Measurements from ENCODE around the gene SELPLG.
A peak's percentile ranks its signal among the peaks of the same experiment; 100 is the strongest.

SELPLG gene

GRCh38 chr12:108640802-108641445, 7.2 kb upstream of the SELPLG start:
- H3K9me3 ChIP-seq (ENCODE audit: control insufficient read depth in 2 of 2, low read length in 2 of 2), result no peaks in the 10 kb centered on the region
- H3K9ac ChIP-seq (ENCODE audit: low read depth in 1 of 2, low read length in 2 of 2), result no peak overlapping the region
- no peak overlapping the region for H3K4me3 ChIP-seq (ENCODE audit: low read length in 2 of 2)
- H3K27ac ChIP-seq (ENCODE audit: low read depth in 2 of 2, low read length in 2 of 2), result peak overlapping the region in 1 of 2 donors; percentile 27
- no peaks in the 10 kb centered on the region for H3K27me3 ChIP-seq (ENCODE audit: control insufficient read depth in 2 of 2, insufficient read depth in 2 of 2, low read length in 2 of 2)
- H3K36me3 ChIP-seq (ENCODE audit: control insufficient read depth in 2 of 2, insufficient read depth in 2 of 2, low read length in 2 of 2), result peaks cover 6 to 11% of the 10 kb centered on the region in 2 donors
- peaks cover 9 to 12% of the 10 kb centered on the region in 2 donors for H3K4me1 ChIP-seq (ENCODE audit: control insufficient read depth in 2 of 2, insufficient read depth in 2 of 2, low read length in 2 of 2)

GRCh38 chr12:108638997-108639822, 5.5 kb upstream of the SELPLG start:
- no peak overlapping the region for H3K4me3 ChIP-seq (ENCODE audit: low read length in 2 of 2)
- H3K4me1 ChIP-seq (ENCODE audit: control insufficient read depth in 2 of 2, insufficient read depth in 2 of 2, low read length in 2 of 2), result peaks cover 13 to 17% of the 10 kb centered on the region in 2 donors
- no peaks in the 10 kb centered on the region for H3K27me3 ChIP-seq (ENCODE audit: control insufficient read depth in 2 of 2, insufficient read depth in 2 of 2, low read length in 2 of 2)
- H3K36me3 ChIP-seq (ENCODE audit: control insufficient read depth in 2 of 2, insufficient read depth in 2 of 2, low read length in 2 of 2), result no peaks in the 10 kb centered on the region
- no peaks in the 10 kb centered on the region for H3K9me3 ChIP-seq (ENCODE audit: control insufficient read depth in 2 of 2, low read length in 2 of 2)
- H3K9ac ChIP-seq (ENCODE audit: low read depth in 1 of 2, low read length in 2 of 2), result no peak overlapping the region
- peak overlapping the region in 1 of 2 donors; percentile 44 for H3K27ac ChIP-seq (ENCODE audit: low read depth in 2 of 2, low read length in 2 of 2)

DNA sequence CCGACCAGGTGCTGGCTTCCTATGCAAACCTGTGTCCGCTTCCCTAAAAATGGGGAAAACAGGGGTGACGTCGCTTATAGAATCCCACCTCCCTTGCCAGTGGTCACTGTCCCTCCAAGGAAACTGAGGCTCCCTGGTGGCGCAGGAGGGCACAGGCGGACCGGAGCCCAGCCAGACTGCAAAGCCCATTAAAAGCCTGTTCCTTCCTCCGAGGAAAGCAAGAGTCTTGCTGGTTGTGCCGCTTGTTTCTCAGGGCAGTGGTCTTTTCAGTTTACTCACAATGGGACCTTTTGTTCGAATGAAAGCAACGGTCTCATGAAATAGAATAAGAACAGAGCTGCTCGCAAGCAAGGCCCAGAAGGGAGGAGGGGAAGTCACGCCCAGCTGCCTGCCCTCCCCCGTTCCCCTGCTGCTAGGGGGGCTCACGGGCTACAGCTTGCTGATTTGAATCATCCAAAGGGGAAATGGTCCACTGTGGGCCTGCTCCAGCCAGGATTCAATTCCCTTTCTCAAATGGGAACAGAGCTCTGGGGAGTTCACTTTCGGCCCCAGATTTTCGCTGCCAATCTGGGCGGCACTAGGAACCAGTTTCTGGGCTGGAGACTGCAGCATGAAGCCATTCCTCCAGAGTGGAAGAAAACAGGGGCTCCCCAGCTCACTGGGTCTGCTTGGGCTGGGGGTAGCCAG, 4.6 kb upstream of the SELPLG start:
- Histone ChIP-seq H3K4me3 (ENCODE audit: low read length in 2 of 2) (no peak overlapping the region), H3K27me3 (ENCODE audit: control insufficient read depth in 2 of 2, insufficient read depth in 2 of 2, low read length in 2 of 2) (no peaks in the 10 kb centered on the region), H3K9ac (ENCODE audit: low read depth in 1 of 2, low read length in 2 of 2) (peak overlapping the region in 1 of 2 donors; percentile 1), H3K4me1 (ENCODE audit: control insufficient read depth in 2 of 2, insufficient read depth in 2 of 2, low read length in 2 of 2) (peaks cover 15 to 17% of the 10 kb centered on the region in 2 donors), H3K36me3 (ENCODE audit: control insufficient read depth in 2 of 2, insufficient read depth in 2 of 2, low read length in 2 of 2) (no peaks in the 10 kb centered on the region), H3K27ac (ENCODE audit: low read depth in 2 of 2, low read length in 2 of 2) (peak overlapping the region; percentile 44 to 47), H3K9me3 (ENCODE audit: control insufficient read depth in 2 of 2, low read length in 2 of 2) (no peaks in the 10 kb centered on the region)

GRCh38 chr12:108637222-108637971, 3.7 kb upstream of the SELPLG start:
- H3K27me3 ChIP-seq (ENCODE audit: control insufficient read depth in 2 of 2, insufficient read depth in 2 of 2, low read length in 2 of 2), result no peaks in the 10 kb centered on the region
- H3K27ac ChIP-seq (ENCODE audit: low read depth in 2 of 2, low read length in 2 of 2), result peak overlapping the region; percentile 26 to 35
- H3K4me3 ChIP-seq (ENCODE audit: low read length in 2 of 2), result no peak overlapping the region
- no peaks in the 10 kb centered on the region for H3K36me3 ChIP-seq (ENCODE audit: control insufficient read depth in 2 of 2, insufficient read depth in 2 of 2, low read length in 2 of 2)
- no peaks in the 10 kb centered on the region for H3K9me3 ChIP-seq (ENCODE audit: control insufficient read depth in 2 of 2, low read length in 2 of 2)
- H3K9ac ChIP-seq (ENCODE audit: low read depth in 1 of 2, low read length in 2 of 2), result no peak overlapping the region
- H3K4me1 ChIP-seq (ENCODE audit: control insufficient read depth in 2 of 2, insufficient read depth in 2 of 2, low read length in 2 of 2), result peaks cover 15 to 17% of the 10 kb centered on the region in 2 donors

DNA sequence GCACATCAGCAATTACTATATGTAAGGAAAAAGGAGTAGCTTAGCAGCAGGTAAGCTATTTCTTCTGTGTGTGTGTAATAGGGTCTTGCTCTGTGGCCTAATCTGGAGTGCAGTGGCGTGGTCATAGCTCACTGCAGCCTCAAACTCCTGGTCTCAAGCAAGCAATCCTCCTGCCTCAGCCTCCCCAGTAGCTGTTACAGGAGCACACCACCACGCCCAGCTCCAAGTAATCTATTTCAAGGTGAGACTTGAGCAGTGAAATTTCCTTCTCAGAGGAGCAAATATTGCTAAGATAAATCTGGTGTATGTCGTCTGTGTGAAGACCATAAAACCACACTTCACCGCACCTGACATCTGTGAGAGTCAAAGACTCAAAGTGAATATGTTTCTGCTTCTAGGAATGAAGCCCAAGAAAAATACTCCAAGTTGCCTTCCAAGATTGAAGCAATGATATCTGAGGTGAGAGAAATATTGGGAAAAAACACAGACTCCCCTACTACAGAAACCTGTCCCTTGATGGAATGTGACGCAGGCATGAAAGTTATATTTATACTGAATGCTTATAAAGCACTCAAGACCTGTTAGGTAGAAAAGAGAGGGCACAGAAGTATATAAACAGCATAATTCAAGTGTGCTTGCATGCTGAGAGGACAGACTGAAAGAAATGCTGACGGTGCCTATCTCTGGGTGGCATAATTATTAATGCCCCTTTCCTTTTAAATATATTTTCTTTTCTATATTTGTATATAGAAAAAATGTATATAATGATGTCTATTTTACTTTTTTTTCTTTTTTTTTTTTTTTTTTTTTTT, 2.5 kb upstream of the SELPLG start:
- Histone ChIP-seq H3K27ac (ENCODE audit: low read depth in 2 of 2, low read length in 2 of 2) (peak overlapping the region; percentile 54 to 85), H3K9me3 (ENCODE audit: control insufficient read depth in 2 of 2, low read length in 2 of 2) (no peaks in the 10 kb centered on the region), H3K36me3 (ENCODE audit: control insufficient read depth in 2 of 2, insufficient read depth in 2 of 2, low read length in 2 of 2) (no peaks in the 10 kb centered on the region), H3K27me3 (ENCODE audit: control insufficient read depth in 2 of 2, insufficient read depth in 2 of 2, low read length in 2 of 2) (no peaks in the 10 kb centered on the region), H3K9ac (ENCODE audit: low read depth in 1 of 2, low read length in 2 of 2) (peak overlapping the region; percentile 22 to 33), H3K4me3 (ENCODE audit: low read length in 2 of 2) (peak overlapping the region in 1 of 2 donors; percentile 39), H3K4me1 (ENCODE audit: control insufficient read depth in 2 of 2, insufficient read depth in 2 of 2, low read length in 2 of 2) (peaks cover 17 to 20% of the 10 kb centered on the region in 2 donors)

DNA sequence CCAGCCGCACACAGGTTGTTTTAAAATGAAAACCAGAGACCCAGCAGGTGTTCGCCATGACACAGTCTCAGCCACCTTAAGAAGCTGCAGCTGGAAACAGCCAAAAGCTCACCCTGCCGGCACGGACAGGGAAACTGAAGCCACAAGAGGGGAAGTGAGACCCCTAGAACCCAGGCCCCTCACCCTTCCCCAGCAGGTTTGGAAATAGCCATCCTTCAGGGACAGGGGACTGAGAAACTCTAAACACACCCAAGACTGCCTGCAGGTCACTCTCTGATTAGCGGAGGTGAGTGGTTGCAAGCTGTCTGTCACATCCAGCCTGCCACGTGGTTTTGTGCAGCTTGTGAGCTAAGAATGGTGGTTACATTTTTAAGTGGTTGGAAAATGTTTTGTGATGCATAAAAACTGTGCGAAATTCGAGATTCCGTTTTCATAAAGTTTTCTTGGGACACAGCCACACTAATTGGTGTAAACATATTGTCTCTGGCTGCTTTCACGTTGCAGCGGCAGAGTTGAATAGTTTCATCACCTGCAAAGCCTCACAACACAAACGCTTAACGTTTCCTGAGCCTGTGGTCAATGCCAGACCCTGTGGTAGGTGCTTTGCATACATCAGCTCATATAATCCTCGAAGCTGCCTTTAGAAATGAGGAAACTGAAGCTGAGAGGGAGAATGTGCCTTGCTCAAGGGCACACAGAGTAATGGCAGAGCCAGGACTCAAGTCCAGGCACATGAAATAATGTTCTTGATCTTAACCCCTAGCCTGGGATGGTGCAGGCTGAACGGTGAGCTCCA, 1.7 kb upstream of the SELPLG start:
- peak overlapping the region in 1 of 2 donors; percentile 39 for H3K4me3 ChIP-seq (ENCODE audit: low read length in 2 of 2)
- peak overlapping the region; percentile 78 to 85 for H3K27ac ChIP-seq (ENCODE audit: low read depth in 2 of 2, low read length in 2 of 2)

DNA sequence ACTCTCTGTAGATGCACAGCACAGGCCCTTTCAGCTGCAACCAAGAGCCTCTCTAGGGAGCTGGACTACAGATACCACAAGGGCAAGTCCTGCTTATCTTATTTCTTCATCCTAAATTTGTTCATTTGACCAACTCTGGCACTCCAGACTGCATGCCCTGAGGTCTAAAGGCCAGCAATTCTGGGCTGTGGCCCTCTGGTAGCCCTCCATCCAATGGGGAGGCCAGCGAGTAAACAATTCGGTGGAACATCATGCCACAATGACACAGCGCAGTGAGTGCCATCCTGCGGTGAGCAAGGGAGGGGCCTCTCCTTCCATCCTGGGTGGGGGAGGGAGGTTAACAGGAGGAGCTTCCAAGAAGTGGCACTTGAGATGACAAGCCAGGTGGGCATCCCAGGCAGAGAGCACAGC, 652 bp upstream of the SELPLG start:
- H3K4me1 ChIP-seq (ENCODE audit: control insufficient read depth in 2 of 2, insufficient read depth in 2 of 2, low read length in 2 of 2), result peaks cover 20 to 29% of the 10 kb centered on the region in 2 donors
- H3K9me3 ChIP-seq (ENCODE audit: control insufficient read depth in 2 of 2, low read length in 2 of 2), result no peaks in the 10 kb centered on the region
- no peaks in the 10 kb centered on the region for H3K27me3 ChIP-seq (ENCODE audit: control insufficient read depth in 2 of 2, insufficient read depth in 2 of 2, low read length in 2 of 2)
- peak overlapping the region in 1 of 2 donors; percentile 41 for H3K9ac ChIP-seq (ENCODE audit: low read depth in 1 of 2, low read length in 2 of 2)
- H3K36me3 ChIP-seq (ENCODE audit: control insufficient read depth in 2 of 2, insufficient read depth in 2 of 2, low read length in 2 of 2), result no peaks in the 10 kb centered on the region
- peak overlapping the region in 1 of 2 donors; percentile 49 for H3K4me3 ChIP-seq (ENCODE audit: low read length in 2 of 2)
- H3K27ac ChIP-seq (ENCODE audit: low read depth in 2 of 2, low read length in 2 of 2), result peak overlapping the region; percentile 78 to 85

More for the DNA sequence above, 1.7 kb upstream of the SELPLG start:
- Histone ChIP-seq H3K9me3 (ENCODE audit: control insufficient read depth in 2 of 2, low read length in 2 of 2) (no peaks in the 10 kb centered on the region), H3K36me3 (ENCODE audit: control insufficient read depth in 2 of 2, insufficient read depth in 2 of 2, low read length in 2 of 2) (no peaks in the 10 kb centered on the region), H3K27me3 (ENCODE audit: control insufficient read depth in 2 of 2, insufficient read depth in 2 of 2, low read length in 2 of 2) (no peaks in the 10 kb centered on the region), H3K4me1 (ENCODE audit: control insufficient read depth in 2 of 2, insufficient read depth in 2 of 2, low read length in 2 of 2) (peaks cover 18 to 26% of the 10 kb centered on the region in 2 donors), H3K9ac (ENCODE audit: low read depth in 1 of 2, low read length in 2 of 2) (peak overlapping the region; percentile 22 to 34)

DNA sequence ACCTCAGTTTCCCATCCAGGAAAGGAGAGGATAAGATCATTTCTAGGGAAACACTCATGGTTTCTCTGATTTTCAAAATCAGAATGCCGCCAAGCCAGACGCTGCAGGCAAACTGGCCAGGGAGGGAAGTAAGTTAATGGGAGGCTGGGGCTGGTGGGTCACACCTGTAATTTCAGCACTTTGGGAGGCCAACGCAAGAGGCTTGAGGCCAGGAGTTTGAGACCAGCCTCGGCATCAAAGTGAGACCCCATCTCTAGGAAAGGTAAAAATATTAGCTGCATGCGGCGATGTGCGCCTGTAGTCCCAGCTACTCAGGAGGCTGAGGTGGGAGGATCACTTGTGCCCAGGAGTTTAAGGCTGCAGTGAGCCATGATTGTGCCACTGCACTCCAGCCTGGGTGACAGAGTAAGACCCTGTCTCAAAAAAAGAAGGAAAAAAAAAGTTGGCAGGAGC, 587 bp downstream of the SELPLG start:
- Histone ChIP-seq H3K4me1 (ENCODE audit: control insufficient read depth in 2 of 2, insufficient read depth in 2 of 2, low read length in 2 of 2) (peaks cover 26 to 28% of the 10 kb centered on the region in 2 donors), H3K27me3 (ENCODE audit: control insufficient read depth in 2 of 2, insufficient read depth in 2 of 2, low read length in 2 of 2) (no peaks in the 10 kb centered on the region), H3K9ac (ENCODE audit: low read depth in 1 of 2, low read length in 2 of 2) (peak overlapping the region; percentile 44 to 46), H3K4me3 (ENCODE audit: low read length in 2 of 2) (peak overlapping the region; percentile 52 to 66), H3K27ac (ENCODE audit: low read depth in 2 of 2, low read length in 2 of 2) (peak overlapping the region; percentile 78 to 85), H3K9me3 (ENCODE audit: control insufficient read depth in 2 of 2, low read length in 2 of 2) (no peaks in the 10 kb centered on the region), H3K36me3 (ENCODE audit: control insufficient read depth in 2 of 2, insufficient read depth in 2 of 2, low read length in 2 of 2) (no peaks in the 10 kb centered on the region)
